ENCODE data around the gene RCOR2.

RCOR2 gene

DNA sequence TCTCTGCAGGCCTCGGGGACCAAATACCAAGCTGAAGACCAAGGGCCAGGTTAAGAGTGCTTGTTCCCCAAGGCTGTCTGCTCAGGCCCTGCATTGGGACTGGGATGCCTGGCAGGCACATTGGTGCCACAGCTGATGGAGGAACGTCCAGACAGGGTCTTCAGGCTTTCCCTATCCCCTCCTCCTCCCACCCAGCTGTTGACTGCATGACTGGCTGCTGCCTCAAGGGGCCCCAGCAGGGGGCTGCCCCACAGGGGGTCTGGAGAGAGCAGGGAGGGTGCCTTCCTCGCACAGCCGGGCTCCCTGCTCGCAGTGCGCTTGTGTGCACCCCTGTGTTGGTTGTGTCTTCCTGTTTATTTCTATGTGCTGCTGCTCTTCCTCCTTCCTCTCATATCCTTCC lies 9.9 kb downstream of the RCOR2 start:
- no peak for DNase-seq

GRCh38 chr11:63906585-63906984 lies 10.4 kb downstream of the RCOR2 start:
- no peak for DNase-seq

- DNase-seq, result no peak
Observed at GRCh38 chr11:63906087-63906486, 10.9 kb downstream of the RCOR2 start.

GRCh38 chr11:63905179-63905578 lies 11.8 kb downstream of the RCOR2 start:
- DNase-seq, result no peak

- DNase-seq, result no peak
Observed at GRCh38 chr11:63904743-63905142, 12.2 kb downstream of the RCOR2 start.

DNA sequence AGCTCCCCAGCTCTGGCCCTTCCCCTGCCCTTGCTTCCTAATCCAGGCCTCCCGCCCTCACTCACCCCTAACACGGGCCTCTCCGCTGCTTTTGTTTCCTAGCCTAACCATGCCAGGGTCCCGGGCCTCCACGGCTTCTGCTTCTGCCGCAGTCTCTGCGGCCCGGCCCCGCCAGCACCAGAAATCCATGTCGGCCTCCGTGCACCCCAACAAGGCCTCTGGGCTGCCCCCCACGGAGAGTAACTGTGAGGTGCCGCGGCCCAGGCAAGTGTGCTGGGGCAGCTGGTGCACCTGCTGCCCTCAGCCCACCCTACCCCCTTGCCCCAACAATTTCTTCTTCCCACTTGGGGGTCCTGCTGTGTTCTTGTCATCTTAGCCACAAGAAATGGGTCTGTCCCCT lies 13.1 kb downstream of the RCOR2 start:
- no peak for DNase-seq

- DNase-seq, result no peak
Observed at GRCh38 chr11:63901660-63902059, 15.3 kb downstream of the RCOR2 start.

DNA sequence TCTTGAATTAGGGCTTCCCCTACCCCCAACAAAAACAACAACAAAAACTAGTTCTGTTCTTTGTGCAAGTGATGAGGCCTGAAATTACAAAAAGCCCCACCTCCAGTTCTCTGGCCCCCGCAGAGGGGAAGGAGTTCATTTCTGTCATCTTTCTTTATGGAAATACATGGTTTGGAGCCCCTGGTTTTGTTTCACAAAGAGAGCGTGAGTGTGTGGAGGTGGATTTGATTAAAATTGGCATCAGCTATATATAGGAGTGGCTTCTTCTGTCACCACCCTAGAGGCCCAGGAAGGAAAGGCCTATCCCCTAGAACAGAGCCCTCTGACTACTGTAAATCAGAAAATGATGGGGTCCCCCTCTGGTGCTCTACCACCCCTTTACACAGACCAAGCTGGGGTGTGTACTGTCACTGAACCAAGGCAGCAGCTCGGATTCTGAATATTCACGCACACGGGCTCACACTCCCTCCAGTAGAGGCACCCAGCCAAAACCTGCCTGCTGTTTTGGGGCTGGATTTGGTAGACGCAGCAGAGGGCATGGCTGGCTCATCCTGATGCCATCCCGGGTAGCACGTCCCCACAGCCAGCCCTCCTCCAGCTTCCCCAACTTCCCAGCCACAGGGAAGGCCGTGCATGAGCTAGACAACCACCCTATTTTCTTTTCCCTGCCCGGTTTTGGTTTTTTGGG lies 19.4 kb downstream of the RCOR2 start:
- no peak for DNase-seq

GRCh38 chr11:63896071-63896470 lies 20.9 kb downstream of the RCOR2 start:
- no peak for DNase-seq

DNA sequence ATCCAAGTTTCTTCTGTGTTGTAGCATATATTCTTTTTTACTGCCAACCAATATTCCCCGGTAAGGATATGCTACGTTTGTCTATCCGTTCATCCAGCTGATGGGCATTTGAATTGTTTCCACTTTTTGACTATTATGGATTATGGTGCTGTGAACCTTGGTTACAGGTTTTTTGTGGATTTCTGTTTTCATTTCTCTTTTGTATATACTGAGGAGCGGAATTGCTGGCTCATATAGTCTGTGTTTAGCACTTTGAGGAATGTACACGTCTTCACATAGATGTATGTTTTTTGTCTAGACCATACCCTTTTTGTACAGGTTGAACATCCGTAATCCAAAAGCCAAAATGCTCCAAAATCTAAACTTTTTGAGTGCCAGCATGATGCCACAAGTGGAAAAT lies 23.6 kb downstream of the RCOR2 start:
- DNase-seq, result no peak

DNA sequence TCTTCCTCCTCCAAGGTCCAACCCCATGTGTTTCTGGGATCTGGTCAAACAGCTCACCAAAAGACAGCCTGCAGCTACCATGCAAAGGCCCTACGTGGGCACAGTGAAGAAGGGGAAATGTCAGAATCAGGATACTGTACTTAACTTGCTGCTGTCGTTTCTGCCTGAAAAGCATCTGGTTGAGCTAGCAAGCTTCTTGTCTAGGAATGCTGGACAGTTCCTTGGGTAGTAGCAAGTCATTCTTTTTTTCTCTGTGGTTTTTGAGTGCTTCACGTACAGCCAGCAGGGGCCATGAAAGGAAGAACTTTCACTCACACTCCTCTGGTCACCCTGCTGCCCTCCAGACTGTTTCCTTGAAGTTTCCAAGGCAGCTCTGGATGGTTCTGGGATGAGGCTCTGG lies 24.7 kb downstream of the RCOR2 start:
- DNase-seq, result no peak

DNA sequence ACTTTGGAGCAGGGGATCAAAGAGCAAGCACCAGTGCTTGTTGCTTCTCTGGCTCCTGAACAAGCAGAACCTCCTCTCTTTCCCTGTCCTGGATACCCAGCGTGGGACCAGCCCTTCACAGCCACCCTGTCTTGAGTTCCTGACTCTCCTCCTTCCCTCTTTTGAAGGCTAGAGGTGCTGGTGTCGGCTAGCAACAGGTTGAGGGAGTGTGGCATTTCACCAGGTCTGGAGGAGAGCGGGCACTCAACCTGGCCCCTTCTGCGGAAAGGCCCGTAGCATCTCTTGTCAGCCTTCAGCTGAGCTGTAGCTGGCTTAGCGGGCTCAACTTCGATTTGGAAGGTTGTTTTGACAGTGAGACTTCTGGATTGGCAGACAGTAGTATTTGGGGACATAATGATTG lies 26.6 kb downstream of the RCOR2 start:
- DNase-seq, result no peak

GRCh38 chr11:63889344-63889743 lies 27.6 kb downstream of the RCOR2 start:
- no peak for DNase-seq

GRCh38 chr11:63888170-63889086 lies 28.5 kb downstream of the RCOR2 start:
- DNase-seq, result peak; percentile 88

- no peak for DNase-seq
Observed at GRCh38 chr11:63887386-63887999, 29.5 kb downstream of the RCOR2 start.

GRCh38 chr11:63884196-63884932 lies 32.6 kb downstream of the RCOR2 start:
- DNase-seq, result no peak

DNA sequence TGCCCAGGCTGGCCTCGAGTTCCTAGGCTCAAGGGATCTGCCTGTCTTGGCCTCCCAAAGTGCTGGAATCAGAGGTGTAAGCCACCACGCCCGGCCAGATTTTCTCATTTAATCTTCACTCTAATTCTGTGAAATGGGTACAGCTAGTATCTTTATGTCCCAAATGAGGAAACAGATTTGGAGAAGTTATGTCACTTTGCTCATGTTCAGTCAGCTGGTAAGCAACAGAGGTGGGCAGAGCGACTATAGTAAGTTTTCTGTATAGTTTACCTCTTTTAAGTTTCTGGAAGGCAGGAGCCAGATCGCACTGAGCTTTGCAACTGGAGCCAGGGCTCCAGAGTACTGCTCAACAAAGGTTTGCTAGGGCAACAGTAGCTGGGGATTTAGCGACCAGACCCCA lies 33.2 kb downstream of the RCOR2 start:
- DNase-seq, result no peak

DNA sequence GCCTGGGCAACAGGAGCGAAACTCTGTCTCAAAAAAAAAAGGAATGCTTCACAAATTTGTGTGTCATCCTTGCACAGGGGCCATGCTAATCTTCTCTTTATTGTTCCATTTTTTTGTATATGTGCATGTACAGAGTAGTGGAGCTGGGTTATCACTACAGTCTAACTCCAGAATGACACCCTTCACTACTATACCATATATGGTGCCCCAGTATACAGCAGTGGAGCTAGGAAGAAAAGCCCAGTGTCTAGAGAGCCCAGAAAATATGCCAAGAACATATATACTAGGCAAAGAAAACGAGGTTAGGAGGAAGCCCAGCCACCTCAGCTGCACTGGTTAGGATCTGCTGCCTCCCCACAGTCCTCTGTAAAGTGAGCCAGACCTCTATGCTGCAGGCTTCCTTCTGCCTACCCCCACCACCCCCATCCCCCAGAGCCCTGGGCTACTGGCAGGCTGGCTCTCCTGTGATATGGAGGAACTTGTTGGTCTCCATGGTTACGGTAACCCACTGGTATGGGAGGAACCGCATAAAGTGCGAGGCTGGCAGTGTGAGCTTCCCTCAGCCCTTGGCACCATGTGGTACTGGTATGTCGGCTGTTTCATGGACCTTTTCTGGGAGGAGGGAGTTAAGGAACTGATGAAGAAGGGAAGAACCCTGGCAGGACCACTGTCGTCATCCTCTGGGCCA lies 34.3 kb downstream of the RCOR2 start:
- DNase-seq, result no peak

DNA sequence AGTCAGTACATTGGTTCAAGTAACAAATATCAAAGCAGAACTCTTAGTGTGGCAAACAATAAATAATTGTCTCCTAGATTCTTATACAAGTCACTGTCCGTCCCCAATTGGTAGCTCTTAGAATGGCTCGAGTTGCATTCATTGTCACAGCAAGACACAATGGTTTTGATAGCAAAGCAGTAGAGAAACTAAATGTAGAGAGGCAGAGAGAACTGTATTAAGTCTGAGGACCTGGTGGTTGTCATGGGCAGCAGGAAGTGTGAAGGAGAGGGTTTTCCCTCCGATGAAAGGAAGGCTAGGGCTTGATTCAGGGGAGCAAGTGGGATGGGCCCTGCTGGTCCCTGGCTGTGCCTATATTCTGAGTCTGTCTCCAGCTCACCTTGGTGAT lies 36.6 kb downstream of the RCOR2 start:
- no peak for DNase-seq

DNA sequence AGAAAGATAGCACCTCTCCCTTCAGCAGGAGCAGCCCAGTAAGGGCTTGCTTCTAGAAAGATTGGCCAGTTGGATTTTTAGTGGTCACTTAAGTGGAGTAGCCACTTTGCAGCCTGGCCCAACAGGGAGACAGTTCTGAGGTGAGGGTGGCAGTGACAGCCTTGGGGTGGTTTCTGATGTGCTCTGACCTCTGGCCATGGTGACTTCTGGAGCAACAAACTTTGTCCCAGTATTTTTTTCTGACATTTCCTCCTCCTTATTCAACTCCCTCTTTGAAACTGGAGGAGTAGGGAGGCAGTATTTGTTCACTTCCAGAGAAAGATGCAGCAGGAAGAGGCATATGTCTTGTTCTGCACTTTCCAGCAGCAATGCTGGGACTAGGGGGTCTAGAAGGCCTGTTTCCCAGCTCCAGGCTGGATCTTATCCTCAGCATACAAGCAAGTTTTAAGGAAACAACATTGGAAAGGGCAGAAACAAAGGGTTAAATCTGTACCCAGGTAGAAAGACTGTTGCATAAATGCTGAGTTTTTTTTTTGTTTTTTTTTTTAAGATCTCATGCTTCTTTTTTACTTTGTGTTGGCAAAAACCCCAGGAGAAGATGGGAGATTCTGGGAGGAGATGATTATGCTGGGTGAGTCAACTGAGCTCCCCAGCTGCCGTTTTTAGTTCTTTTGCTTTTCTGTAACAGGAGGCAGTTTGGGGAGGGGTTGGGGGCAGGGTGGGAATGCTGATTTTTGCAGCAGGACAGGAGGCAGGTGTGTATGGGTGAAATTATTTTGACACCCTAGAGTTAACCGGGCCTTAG lies 37.2 kb downstream of the RCOR2 start:
- DNase-seq, result no peak

- DNase-seq, result no peak
Observed at GRCh38 chr11:63877658-63878241, 39.2 kb downstream of the RCOR2 start.
